Liver (tissue), 9 donors: ENCODE data around the gene ADORA2A. TPM values are rescaled to one million over a fixed set of nuclear protein-coding genes. Genes with fewer than 3 reads are reported as not detected.

Source experiments
- DNase-seq: peaks from one replicate; pipeline ENCODE4 v3.0.0-alpha.2; 2017; ENCODE audit warnings: low spot score
- H3K27ac ChIP-seq, 2 donors: one replicate each; pipeline ENCODE4 v1.7.0; 2013; ENCODE audit warnings: inconsistent platforms in 2 of 2, low read length in 2 of 2, control low read depth in 1 of 2, low read depth in 1 of 2, mild to moderate bottlenecking in 1 of 2
- H3K27me3 ChIP-seq, 4 donors: one replicate each; pipeline versions ENCODE4 v1.6.1 to v1.7.0; 2013; ENCODE audit warnings: low read length in 3 of 4, inconsistent platforms in 1 of 4, mild to moderate bottlenecking in 1 of 4, moderate library complexity in 1 of 4; ENCODE audit not compliant: control insufficient read depth in 4 of 4, insufficient read depth in 4 of 4
- H3K36me3 ChIP-seq, 4 donors: one replicate each; pipeline versions ENCODE4 v1.6.1 to v1.7.0; 2013; ENCODE audit warnings: low read length in 3 of 4, mild to moderate bottlenecking in 3 of 4, low read depth in 1 of 4, moderate library complexity in 1 of 4; ENCODE audit not compliant: control insufficient read depth in 4 of 4, insufficient read depth in 3 of 4
- H3K4me1 ChIP-seq, 4 donors: one replicate each; pipeline versions ENCODE4 v1.6.1 to v1.7.0; 2013; ENCODE audit warnings: low read length in 3 of 4, mild to moderate bottlenecking in 3 of 4, moderate library complexity in 1 of 4; ENCODE audit not compliant: control insufficient read depth in 4 of 4, insufficient read depth in 4 of 4
- H3K4me3 ChIP-seq, 3 donors: one replicate each; pipeline versions ENCODE4 v1.6.1 to v1.7.0; 2013; ENCODE audit warnings: low read length in 3 of 3, control low read depth in 1 of 3, low read depth in 1 of 3, mild to moderate bottlenecking in 1 of 3
- H3K9ac ChIP-seq, 2 donors: one replicate each; pipeline ENCODE4 v1.7.0; 2013; ENCODE audit warnings: low read length in 2 of 2, mild to moderate bottlenecking in 2 of 2, moderate library complexity in 2 of 2, control low read depth in 1 of 2, low read depth in 1 of 2
- H3K9me3 ChIP-seq, 4 donors: one replicate each; pipeline versions ENCODE4 v1.6.1 to v1.7.0; 2013; ENCODE audit warnings: low read length in 3 of 4; ENCODE audit not compliant: control insufficient read depth in 4 of 4
- EGR1 ChIP-seq, 2 donors: IDR thresholded peaks; 2 replicates each; pipeline ENCODE4 v1.6.1; 2016 to 2018; ENCODE audit warnings: antibody characterized with exemption in 2 of 2, low read depth in 2 of 2
- FOXA1 ChIP-seq: IDR thresholded peaks from 2 replicates; pipeline ENCODE4 v1.6.1; 2016; ENCODE audit warnings: antibody characterized with exemption
- FOXA2 ChIP-seq: IDR thresholded peaks from 2 replicates; pipeline ENCODE4 v1.6.1; 2016; ENCODE audit warnings: antibody characterized with exemption
- GABPA ChIP-seq, 2 donors: IDR thresholded peaks in 1 of 2; conservative IDR thresholded peaks in 1 of 2; 2 replicates each; pipeline ENCODE4 v1.6.1; 2016; ENCODE audit warnings: antibody characterized with exemption in 2 of 2, mild to moderate bottlenecking in 1 of 2, moderate library complexity in 1 of 2
- HNF4A ChIP-seq, 2 donors: conservative IDR thresholded peaks; 2 replicates each; pipeline ENCODE4 v1.6.1; 2016; ENCODE audit warnings: antibody characterized with exemption in 2 of 2, mild to moderate bottlenecking in 2 of 2
- HNF4G ChIP-seq: IDR thresholded peaks from 2 replicates; pipeline ENCODE4 v1.6.1; 2016; ENCODE audit warnings: antibody characterized with exemption
- MAX ChIP-seq: IDR thresholded peaks from 2 replicates; pipeline ENCODE4 v1.6.1; 2016; ENCODE audit warnings: antibody characterized with exemption
- NR2F2 ChIP-seq: IDR thresholded peaks from 2 replicates; pipeline ENCODE4 v1.6.1; 2016; ENCODE audit warnings: antibody characterized with exemption
- RAD21 ChIP-seq, 2 donors: IDR thresholded peaks; 2 replicates each; pipeline ENCODE4 v1.6.1; 2016; ENCODE audit warnings: antibody characterized with exemption in 2 of 2, mild to moderate bottlenecking in 2 of 2
- RXRA ChIP-seq, 2 donors: IDR thresholded peaks; 2 replicates each; pipeline ENCODE4 v1.6.1; 2017 to 2018; ENCODE audit warnings: antibody characterized with exemption in 2 of 2, mild to moderate bottlenecking in 1 of 2
- SP1 ChIP-seq: IDR thresholded peaks from 2 replicates; pipeline ENCODE4 v1.6.1; 2018; ENCODE audit warnings: antibody characterized with exemption, mild to moderate bottlenecking
- TAF1 ChIP-seq: conservative IDR thresholded peaks from 2 replicates; pipeline ENCODE4 v1.6.1; 2016; ENCODE audit warnings: antibody characterized with exemption, mild to moderate bottlenecking
- YY1 ChIP-seq: IDR thresholded peaks from 2 replicates; pipeline ENCODE4 v1.6.1; 2016; ENCODE audit warnings: antibody characterized with exemption, mild to moderate bottlenecking
- WGBS: extraction: QIAGEN DNeasy Blood & Tissue Kit; methylation state at CpG from one replicate; pipeline ENCODE4 v1.1.7; 2013; 5-methylcytosine and 5-hydroxymethylcytosine counted together
- polyA plus RNA-seq, 2 donors: library from polyadenylated mRNA; stranded (reverse) in 1 of 2; unstranded in 1 of 2; fragments of 200-250 nt in 1 of 2; fragments of >200 nt in 1 of 2; fragmentation: Nextera tagmentation in 1 of 2; extraction: Ambion mirVana in 1 of 2; gene quantifications; one replicate each; pipeline versions ENCODE4 v1.2.1 to v1.2.3, GENCODE V29; 2013 to 2015
- total RNA-seq, 2 donors: library from RNA; depleted of rRNA; stranded (reverse); fragments of >200 nt; gene quantifications; one replicate each; pipeline ENCODE4 v1.2.3, GENCODE V29; 2014
- TF ChIP-seq, protein P1 (sequence below): IDR thresholded peaks from 2 replicates; pipeline ENCODE4 v1.6.1; 2016; ENCODE audit warnings: antibody characterized with exemption, mild to moderate bottlenecking
- TF ChIP-seq, protein P2 (sequence below): IDR thresholded peaks from 2 replicates; pipeline ENCODE4 v1.6.1; 2016; ENCODE audit warnings: antibody characterized with exemption
- donor health status: healthy.
- donor health status: healthy.
- donor health status: healthy.
- donor health status: healthy.
- donor health status: healthy.

Gene ADORA2A
- total and polyA plus RNA-seq, 4 donors: 3.4 to 5.4 (median 3.9) TPM

DNA sequence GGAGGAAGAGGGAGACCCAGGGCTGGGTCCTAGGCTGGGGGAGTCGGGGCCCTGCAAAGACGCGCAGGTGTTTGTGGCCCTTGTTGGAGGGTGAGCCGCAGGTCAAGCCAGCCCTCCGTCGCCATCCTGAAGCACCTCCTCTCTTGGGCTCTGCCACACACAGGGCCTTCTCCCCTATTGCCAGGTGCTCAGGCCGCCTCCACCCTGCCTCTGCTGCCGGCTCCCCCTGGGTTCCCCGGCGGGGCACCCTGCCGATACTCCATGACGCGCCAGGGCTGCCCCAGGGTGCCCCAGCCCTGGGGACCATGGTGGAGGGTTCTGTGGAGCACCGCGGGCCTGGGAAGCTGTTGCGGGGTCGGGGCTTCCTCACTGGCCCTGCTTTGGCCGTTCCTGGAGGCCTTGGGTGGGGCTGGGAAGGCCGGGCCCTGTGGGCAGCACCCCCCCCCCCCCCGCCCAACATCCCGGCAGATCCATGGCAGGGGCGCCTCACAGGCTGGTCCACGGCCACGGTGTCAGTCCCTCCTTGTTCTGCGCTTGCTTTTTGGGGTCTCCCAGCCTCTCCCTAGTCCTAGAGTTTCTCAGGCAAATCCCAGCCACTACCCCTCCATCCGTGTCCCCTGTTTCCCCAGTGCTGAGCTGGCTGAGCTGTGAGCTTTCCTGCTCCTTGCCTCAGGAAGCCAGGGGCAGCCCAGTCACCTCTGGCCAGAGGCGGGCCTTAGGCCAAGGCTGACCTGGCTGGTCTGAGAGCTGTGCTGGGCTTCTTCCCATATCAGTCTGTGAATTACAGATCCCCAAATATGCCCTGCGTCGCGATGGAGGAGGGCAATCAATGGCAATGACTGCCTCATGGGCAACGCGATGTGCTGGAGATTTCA is 2.3 kb upstream of the ADORA2A start:
- no peak for DNase-seq
- WGBS: 63% methylated on average over 32 of the region's 32 CpGs

DNA sequence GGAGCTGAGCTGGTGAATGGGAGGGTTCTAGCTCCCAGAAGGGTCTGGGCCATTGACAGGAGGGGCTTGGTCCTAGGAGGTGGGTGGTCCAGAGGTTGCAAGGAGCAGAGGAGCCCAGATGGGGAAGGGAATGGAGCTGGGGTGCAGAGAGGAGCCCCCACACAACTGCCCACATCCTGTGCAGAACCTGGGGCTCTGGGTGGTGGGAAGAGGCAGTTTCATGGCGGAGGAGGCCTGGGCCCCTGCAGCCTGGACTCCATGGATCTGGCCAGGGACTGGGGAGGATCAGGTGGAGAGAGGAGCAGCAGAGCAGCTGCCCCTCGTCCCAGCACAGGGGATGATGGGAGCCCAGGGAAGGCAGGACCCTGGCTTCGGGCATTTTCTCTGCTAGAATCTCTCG is 963 bp upstream of the ADORA2A start:
- Histone ChIP-seq H3K4me3 (no peak overlapping the region), H3K36me3 (no peaks in the 10 kb centered on the region), H3K9me3 (no peaks in the 10 kb centered on the region), H3K27me3 (no peaks in the 10 kb centered on the region), H3K4me1 (peaks cover 10 to 53% (median 29%) of the 10 kb centered on the region in 4 donors), H3K27ac (peak overlapping the region in 1 of 2 donors; percentile 5), H3K9ac (no peak overlapping the region)
- TF ChIP-seq FOXA1 (no peak), HNF4G (no peak), NR2F2 (no peak), MAX (no peak), YY1 (no peak), EGR1 (IDR thresholded peaks at IDR 0.05; ENCODE audit: low read depth in 2 of 2) (no peak)
- whole genome bisulfite sequencing: 72% methylated on average over 4 of the region's 4 CpGs
- no peak for DNase-seq

More for the DNA sequence above, 2.3 kb upstream of the ADORA2A start:
- H3K27ac ChIP-seq: peak overlapping the region; percentile 34 to 60
- H3K4me3 ChIP-seq: peak overlapping the region in 1 of 3 donors; percentile 66
- TF ChIP-seq GABPA (IDR thresholded peaks at IDR 0.05 in 1 of 2, conservative IDR thresholded peaks at IDR 0.05 in 1 of 2) (no peak), RAD21 (IDR thresholded peaks at IDR 0.05) (peak in 1 of 2 donors; percentile 14), EGR1 (IDR thresholded peaks at IDR 0.05; ENCODE audit: low read depth in 2 of 2) (no peak), FOXA2 (no peak), TAF1 (no peak), FOXA1 (no peak), SP1 (no peak), NR2F2 (peak; percentile 14)
- TF ChIP-seq, protein P1, sequence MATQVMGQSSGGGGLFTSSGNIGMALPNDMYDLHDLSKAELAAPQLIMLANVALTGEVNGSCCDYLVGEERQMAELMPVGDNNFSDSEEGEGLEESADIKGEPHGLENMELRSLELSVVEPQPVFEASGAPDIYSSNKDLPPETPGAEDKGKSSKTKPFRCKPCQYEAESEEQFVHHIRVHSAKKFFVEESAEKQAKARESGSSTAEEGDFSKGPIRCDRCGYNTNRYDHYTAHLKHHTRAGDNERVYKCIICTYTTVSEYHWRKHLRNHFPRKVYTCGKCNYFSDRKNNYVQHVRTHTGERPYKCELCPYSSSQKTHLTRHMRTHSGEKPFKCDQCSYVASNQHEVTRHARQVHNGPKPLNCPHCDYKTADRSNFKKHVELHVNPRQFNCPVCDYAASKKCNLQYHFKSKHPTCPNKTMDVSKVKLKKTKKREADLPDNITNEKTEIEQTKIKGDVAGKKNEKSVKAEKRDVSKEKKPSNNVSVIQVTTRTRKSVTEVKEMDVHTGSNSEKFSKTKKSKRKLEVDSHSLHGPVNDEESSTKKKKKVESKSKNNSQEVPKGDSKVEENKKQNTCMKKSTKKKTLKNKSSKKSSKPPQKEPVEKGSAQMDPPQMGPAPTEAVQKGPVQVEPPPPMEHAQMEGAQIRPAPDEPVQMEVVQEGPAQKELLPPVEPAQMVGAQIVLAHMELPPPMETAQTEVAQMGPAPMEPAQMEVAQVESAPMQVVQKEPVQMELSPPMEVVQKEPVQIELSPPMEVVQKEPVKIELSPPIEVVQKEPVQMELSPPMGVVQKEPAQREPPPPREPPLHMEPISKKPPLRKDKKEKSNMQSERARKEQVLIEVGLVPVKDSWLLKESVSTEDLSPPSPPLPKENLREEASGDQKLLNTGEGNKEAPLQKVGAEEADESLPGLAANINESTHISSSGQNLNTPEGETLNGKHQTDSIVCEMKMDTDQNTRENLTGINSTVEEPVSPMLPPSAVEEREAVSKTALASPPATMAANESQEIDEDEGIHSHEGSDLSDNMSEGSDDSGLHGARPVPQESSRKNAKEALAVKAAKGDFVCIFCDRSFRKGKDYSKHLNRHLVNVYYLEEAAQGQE: no peak
- H3K4me1 ChIP-seq: peaks cover 4 to 44% (median 22%) of the 10 kb centered on the region in 4 donors
- no peaks in the 10 kb centered on the region for H3K9me3 ChIP-seq
- no peaks in the 10 kb centered on the region for H3K27me3 ChIP-seq
- H3K36me3 ChIP-seq: no peaks in the 10 kb centered on the region
- no peak overlapping the region for H3K9ac ChIP-seq

- Histone ChIP-seq H3K27ac (peak overlapping the region; percentile 38 to 44), H3K27me3 (no peaks in the 10 kb centered on the region), H3K4me3 (no peak overlapping the region), H3K36me3 (no peaks in the 10 kb centered on the region), H3K9ac (no peak overlapping the region), H3K9me3 (no peaks in the 10 kb centered on the region), H3K4me1 (peaks cover 14 to 56% (median 34%) of the 10 kb centered on the region in 4 donors)
- 74% methylated on average over 19 of the region's 19 CpGs for WGBS
- TF ChIP-seq YY1 (no peak), HNF4G (no peak), RAD21 (IDR thresholded peaks at IDR 0.05) (no peak), TAF1 (no peak), RXRA (IDR thresholded peaks at IDR 0.05) (no peak), FOXA2 (no peak), SP1 (no peak), HNF4A (conservative IDR thresholded peaks at IDR 0.05) (no peak), EGR1 (IDR thresholded peaks at IDR 0.05; ENCODE audit: low read depth in 2 of 2) (no peak), GABPA (IDR thresholded peaks at IDR 0.05 in 1 of 2, conservative IDR thresholded peaks at IDR 0.05 in 1 of 2) (no peak)
- TF ChIP-seq, protein P2, sequence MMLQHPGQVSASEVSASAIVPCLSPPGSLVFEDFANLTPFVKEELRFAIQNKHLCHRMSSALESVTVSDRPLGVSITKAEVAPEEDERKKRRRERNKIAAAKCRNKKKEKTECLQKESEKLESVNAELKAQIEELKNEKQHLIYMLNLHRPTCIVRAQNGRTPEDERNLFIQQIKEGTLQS: no peak
- no peak for DNase-seq
These were observed 424 bp upstream of the ADORA2A start for GRCh38 chr22:24426851-24427499.
